GM20000 (cell line): Measurements from ENCODE around the gene NT5C2.

Experiments
- DNase-seq: peaks from one replicate; pipeline ENCODE4 v3.0.0; 2012; ENCODE audit warnings: low spot score
- CTCF ChIP-seq: IDR thresholded peaks from 2 replicates; pipeline ENCODE4 v1.5.1; 2012; ENCODE audit warnings: mild to moderate bottlenecking, control low read depth; ENCODE audit errors: extremely low read depth, missing control alignments

The NT5C2 gene

GRCh38 chr10:103083266-103083976 lies 109.7 kb downstream of the NT5C2 start:
- TF ChIP-seq CTCF, result no peak
- DNase-seq, result no peak

- DNase-seq, result no peak
- TF ChIP-seq CTCF, result no peak
These were observed 110.4 kb downstream of the NT5C2 start for GRCh38 chr10:103082683-103083082.

GRCh38 chr10:103080891-103081581 lies 112.0 kb downstream of the NT5C2 start:
- no peak for TF ChIP-seq CTCF
- no peak for DNase-seq

GRCh38 chr10:103079946-103080345 lies 113.1 kb downstream of the NT5C2 start:
- no peak for DNase-seq
- TF ChIP-seq CTCF, result no peak

- TF ChIP-seq CTCF, result no peak
- DNase-seq, result no peak
These were observed 114.0 kb downstream of the NT5C2 start for GRCh38 chr10:103079100-103079499.

GRCh38 chr10:103078676-103079075 lies 114.4 kb downstream of the NT5C2 start:
- no peak for DNase-seq
- TF ChIP-seq CTCF, result no peak

- TF ChIP-seq CTCF, result no peak
These were observed 114.8 kb downstream of the NT5C2 start for GRCh38 chr10:103078309-103078615.

More at GRCh38 chr10:103078309-103078615, 114.8 kb downstream of the NT5C2 start:
- no peak for DNase-seq
